GM19099 (cell line): ENCODE measurements around the gene YTHDC2.
A peak's percentile ranks its signal among the peaks of the same experiment; 100 is the strongest.

Source experiments
- POLR2A ChIP-seq: IDR thresholded peaks from 3 replicates; pipeline ENCODE4 v1.6.1; 2011; ENCODE audit warnings: low read depth; ENCODE audit not compliant: insufficient read length; ENCODE audit errors: extremely low read depth

YTHDC2 gene

DNA sequence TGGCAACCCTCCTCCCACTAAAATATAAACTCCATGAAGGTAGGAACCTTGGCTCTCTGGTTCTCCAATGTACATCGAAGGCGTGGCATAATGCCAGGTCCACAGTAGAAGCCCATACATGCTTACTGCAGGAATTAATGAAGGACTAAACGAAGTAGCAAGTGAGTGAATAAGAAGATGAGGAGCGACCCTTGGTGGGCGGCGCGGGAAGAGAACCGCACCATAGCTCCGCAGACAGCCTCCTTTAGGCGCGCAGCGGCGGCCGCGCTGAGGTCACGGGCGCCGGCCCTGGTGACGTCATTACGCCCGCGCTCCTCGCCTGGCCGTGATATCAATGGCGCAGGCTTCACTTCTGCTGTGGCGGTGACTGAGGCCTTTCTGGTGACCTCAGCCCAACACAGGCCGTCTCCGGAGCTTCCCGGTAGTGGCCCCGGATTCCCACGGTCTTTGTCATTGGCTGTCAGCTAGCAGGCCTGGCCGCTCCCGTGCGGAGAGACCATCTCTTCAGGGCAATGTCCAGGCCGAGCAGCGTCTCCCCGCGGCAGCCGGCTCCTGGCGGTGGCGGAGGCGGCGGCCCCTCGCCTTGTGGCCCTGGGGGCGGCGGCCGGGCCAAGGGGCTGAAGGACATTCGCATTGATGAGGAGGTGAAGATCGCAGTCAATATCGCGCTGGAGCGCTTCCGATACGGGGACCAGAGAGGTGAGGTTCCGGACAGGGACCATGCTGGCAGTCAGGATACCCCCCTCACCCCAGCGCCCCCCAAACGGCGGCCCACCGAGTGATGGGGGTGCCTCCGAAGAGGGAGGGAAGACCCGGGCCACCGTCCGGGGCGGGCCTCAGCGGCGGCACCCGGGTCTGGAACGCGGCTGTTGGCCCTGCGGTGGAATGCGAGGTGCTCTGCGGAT, at the start of gene YTHDC2:
TSS of gene YTHDC2 (plus strand) at position 311 of the 905 bp plus-strand sequence. CDS start at position 513, 202 bp downstream.
- peak; percentile 88 for TF ChIP-seq POLR2A

GRCh38 chr5:113474100-113474728, 39.3 kb upstream of the YTHDC2 start:
- no peak for TF ChIP-seq POLR2A

- TF ChIP-seq POLR2A = no peak
These were observed 34.8 kb upstream of the YTHDC2 start for GRCh38 chr5:113478691-113479090.

- no peak for TF ChIP-seq POLR2A
These were observed 33.3 kb upstream of the YTHDC2 start for GRCh38 chr5:113480243-113480642.

DNA sequence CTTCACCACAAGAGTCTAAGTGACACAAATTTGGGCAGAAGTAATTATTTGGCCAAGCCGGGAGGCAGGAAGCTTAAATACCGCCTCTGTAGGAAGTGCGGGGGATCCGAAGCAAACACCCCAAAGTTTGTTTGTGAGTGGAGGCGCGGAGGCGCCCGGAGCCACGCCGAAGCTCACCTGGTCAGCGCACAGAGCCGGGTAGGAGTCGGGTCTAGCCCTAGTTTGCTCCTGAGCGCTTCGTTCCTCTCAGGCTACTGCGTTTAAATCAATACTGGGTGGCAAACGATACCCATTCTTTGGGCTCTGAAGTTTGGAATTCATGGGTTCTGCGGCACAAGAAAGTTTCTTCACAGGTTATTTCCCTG, 26.1 kb upstream of the YTHDC2 start:
- TF ChIP-seq POLR2A = no peak

DNA sequence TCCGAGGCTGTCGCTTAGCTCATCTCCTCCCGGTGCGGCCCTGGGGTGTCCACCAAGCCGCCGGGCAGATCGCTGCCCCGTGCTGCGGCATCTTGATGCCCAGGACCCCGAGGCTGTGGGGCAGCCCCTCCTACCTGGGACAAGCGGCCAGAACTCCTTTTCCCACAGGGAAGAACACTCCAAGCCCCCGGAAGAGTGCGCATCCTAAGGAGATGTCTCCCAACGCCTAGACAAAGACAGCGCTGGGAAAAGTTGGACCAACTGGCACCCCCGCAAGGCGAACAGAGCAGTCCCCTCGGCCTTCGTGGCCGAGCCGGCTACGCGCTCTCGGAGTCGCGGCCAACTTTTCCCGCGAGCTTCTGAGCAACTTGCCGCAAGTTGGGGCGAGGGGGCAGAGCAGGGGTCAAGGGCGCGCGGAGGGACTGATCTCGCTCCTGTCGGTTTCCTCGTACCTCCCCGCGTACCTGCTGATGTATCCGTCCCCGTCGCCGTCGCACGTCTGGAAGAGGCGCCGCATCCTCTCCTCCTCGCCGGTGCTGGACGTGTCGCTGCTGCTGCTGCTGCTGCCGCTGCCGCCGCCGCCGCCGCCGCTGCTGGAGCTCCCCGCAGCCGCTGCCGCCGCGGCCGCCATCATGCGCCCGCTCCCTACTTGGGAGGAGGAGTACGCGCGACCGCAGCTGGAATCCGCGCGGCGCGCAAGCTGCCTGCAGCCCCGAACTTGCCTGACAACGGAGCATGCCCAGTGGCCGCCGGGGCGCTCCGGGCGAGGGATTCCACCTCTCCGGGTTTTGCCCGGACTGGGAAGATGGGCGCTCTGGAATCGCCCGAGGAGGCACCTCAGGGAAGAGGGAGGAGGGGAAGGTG, 25.5 kb upstream of the YTHDC2 start, which contains the start of gene MCC:
TSS of gene MCC (minus strand) at position 673 of the 864 bp plus-strand sequence.
- no peak for TF ChIP-seq POLR2A

GRCh38 chr5:113488645-113489184, 24.8 kb upstream of the YTHDC2 start:
- no peak for TF ChIP-seq POLR2A

DNA sequence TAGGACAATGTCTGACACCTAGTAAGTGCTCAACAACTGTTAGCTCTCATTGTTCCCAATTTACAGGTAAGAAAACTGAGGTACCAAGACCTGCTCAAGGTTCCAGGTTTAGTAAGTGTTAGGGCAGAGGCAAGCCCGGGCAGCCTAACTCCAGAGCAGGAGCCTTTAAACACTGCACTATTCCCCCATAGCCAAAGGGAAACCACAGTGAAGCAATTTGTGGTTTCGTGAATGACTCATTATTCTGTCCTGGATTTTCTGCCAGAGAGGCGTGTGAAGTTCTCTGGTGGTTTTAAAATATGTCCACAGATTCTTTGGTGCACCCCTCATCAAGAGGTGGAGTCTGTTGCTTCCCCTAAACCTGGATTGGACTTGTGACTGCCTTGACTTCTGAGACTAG, 24.2 kb upstream of the YTHDC2 start:
- TF ChIP-seq POLR2A = no peak

- TF ChIP-seq POLR2A = no peak
These were observed 23.2 kb upstream of the YTHDC2 start for GRCh38 chr5:113490317-113490716.

DNA sequence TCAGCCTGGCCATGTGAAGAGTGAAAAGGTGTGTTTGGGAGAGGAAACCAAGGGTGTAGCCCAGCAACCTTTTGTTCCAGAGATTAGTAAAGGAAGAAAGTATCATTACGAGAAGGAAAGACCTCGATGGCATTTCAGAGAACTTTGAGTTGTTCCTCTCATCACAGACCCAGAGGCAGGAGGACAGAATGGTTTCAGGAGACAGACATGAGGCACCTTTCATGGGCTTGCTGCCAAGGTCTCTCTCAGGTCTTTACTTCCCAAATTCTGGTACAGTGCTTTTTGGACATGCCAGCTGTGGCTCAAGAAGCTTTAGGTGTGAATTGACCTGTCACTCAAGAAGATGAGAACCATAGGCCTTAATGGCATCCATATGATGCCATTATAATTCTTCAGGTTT, 22.5 kb upstream of the YTHDC2 start:
- TF ChIP-seq POLR2A = no peak

DNA sequence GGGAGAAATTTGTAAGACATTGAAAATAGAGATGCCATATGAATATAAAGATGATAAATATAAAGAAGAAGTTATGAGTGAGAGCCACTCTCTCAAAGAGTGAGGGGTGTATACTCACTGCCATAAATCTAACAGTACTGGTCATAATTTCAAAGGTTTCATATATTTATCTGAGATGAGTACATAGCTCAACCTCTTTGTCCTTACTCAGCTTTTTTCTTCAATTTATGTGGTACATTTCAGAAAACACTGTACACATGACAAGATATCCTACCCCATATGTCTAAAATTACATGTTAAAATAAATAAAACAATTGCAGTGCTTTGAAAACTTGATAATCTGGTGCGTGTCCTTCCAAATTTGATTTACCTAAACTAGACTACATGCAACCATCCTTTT, 20.0 kb upstream of the YTHDC2 start:
- TF ChIP-seq POLR2A = no peak

GRCh38 chr5:113495422-113495841, 18.1 kb upstream of the YTHDC2 start:
- no peak for TF ChIP-seq POLR2A

GRCh38 chr5:113502073-113502472, 11.4 kb upstream of the YTHDC2 start:
- no peak for TF ChIP-seq POLR2A

DNA sequence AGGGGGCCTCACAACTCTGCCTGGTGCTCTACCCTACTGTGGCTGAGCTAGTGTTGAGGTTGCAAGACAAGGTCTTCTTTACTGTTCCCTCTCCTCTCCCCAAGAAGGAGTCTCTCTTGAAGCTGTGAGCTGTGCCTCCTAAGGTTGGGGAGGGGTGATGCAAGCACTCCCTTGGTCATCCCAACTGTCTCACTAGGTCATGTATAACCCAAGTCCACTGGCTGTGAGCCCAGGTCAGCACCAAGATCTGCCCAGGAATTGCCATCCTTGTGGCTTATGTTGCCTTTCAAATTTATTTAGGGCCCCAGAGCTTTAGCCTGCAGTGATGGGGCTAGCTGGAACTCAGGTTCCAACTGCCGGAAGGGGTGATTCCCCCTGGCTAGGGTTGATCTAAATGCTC, 10.3 kb upstream of the YTHDC2 start:
- no peak for TF ChIP-seq POLR2A

DNA sequence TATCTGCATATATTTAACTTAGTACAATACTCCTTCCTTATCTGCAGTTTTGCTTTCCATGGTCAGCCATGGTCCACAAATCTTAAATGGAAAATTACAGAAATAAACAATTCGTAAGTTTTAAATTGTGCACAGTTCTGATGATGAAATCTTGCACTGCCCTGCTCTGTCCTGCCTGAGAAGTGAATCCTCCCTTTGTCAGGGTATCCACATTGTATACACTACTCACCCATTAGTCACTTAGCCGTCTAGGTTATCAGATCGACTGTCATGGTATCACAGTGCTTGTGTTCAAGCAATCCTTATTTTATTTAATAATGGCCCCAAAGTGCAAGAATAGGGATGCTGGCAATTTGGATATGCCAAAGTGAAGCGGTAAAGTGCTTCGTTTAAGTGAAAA, 8.3 kb upstream of the YTHDC2 start:
- no peak for TF ChIP-seq POLR2A
